ENCODE data around the gene DOK3.

DOK3 gene

DNA sequence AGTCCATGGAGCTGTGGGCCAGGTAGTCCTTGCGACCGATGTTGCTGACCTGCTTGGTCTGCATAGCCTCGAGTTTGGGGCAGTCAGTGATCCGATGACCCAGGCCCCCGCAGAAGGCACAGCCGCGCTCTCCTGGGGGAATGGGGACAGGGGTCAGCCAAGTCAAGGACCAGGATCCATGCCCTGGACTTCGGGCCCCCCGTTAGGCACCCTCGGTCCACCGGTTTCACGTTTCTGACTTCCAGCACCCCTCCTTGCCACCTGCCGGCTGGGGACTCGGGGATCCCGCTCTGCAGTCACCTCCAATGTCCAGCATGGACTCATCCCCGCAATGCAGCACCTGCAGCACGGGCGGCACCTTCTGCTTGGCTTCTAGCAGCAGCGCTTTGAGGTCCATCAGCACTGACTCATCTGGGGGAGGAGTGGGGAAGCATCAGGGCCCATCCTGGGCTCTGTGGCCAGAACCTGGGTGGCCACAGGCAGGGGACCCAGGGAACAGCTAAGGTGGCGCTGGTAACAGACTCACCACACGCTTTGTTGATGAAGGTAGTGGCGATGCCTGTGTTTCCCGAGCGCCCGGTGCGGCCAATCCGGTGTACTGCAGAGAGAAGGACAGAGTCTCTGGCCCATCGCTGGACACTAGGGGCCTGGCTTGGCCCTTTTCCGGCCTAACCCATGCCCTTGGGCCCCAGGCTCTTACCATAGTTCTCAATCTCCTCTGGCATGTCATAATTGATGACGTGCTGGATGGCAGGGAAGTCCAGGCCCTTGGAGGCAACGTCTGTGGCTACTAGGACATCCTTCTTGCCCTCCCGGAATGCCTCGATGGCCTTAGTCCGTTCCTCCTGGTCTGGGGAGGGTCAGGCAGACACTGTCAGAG lies 2.4 kb upstream of the DOK3 start:
- DNase-seq, result no peak

DNA sequence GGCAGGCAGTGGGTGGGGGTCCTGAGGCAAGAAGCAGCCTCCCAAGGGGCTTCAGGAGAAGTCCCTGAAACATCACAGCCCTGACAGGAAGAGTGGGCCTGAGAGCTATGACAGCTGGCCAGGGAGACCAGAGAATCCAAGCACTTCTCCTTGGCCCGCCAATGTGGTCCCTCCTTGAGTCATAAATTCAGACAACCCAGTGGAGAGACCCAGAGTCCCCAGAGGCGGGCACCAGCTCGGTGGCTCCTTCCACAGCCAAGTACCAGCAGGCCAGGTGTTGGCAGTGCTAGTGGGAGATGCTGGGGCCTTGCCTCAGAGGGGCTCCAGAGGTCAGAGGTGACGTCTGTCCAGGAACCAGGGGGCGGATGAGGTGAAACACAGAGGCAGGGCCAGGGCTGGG lies 1.6 kb upstream of the DOK3 start:
- DNase-seq, result no peak

DNA sequence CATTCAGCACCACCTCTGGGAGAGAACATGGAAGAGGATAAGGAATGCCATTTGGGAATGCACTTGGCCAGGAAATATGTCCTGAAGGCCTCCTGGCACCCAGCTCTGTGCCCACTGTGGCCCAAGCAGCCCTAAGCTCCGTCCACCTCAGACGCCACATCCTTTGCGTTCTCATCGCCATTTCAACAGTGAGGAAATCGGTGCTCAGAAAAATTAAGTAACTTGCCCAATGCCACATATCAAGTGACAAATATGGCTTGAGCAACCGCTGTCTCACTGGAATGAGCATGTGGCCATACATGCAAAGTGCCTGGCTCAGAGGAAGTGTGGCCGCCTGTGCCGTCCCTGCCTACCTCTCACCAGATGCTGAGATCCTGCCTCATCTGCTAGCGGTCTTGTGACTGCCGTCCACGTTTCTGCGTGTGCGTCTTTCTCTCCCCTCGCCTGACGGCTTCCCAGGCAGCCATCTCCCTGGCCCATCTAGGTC lies 984 bp upstream of the DOK3 start:
- DNase-seq, result no peak

DNA sequence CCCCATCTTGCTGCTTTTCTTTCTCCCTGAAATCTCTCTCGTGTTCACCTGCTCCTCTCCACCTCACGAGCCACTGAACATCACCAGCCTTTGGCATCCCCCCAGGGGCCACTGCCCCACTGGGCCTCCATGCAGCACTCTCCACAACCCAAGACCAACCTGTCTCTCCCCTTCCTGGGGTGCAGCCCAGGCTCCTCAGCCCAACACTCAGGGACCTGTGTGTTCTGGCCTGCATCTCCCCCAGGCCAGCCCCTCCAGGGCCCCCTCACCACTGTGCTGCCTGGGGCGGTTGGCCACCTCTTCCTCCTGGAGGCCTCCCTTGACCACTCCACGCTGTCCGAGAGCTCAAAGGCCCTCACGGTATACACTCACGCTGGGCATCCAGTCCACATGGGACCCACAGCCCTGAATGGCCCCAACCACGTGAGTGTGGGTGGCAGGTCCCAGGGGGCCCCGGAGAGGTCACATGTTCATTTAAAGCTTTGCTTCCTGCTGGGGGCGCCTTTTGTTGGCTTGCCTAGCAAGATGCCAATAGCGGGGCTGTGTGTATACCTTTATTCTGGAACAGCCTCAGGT lies 453 bp upstream of the DOK3 start:
- DNase-seq, result no peak

DNA sequence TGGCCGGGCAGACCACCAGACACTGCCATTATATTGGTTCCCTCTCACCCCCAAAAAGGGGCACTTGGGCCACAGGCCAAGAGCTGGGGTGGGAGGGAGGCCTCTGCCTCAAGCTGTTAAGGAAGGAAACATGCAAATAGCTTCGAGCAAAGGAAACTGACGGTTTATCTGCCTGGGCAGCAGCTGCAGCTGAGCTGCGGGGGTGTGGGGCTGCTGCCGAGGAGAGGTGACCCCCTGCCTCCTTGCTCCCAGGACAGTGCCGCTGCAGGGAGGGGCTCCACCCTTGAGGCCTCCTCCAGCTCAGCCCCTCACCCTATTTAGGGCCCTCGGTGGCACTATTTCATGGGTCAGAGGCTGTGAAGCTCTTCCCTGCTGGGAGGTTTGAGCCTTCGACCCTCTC lies 789 bp downstream of the DOK3 start:
- DNase-seq, result no peak

GRCh38 chr5:177508221-177508611 lies 1.4 kb downstream of the DOK3 start:
- no peak for DNase-seq

DNA sequence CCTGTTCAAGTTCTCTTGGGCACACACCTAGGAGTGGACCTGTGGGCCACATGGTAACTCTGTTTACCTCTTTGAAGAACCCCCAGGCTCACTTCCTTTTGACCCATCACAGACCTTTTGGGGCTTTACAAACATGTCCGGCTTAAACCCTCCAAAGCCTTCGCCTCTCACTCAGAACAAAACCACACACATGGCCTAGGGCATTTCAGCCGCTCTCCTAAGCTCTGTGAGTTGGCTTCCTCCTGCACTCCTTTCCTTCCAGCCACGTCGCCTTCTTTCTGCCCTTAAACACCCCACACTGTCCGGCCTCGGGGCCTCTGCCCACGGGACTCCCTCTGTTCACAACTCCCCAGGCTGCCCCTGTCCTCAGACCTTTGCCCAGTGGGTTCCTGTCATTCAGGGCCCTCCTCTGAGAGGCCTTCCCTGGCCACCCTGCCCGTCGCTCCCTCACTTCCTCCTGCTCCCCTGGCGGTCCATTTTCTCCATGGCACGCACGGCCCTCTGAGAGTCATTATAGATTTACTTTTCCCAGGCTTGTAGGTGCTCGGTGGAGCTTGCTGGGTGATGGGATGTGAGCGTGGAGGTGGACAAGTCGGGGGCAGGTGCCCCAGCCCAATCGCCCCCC lies 1.9 kb downstream of the DOK3 start:
- DNase-seq, result no peak

- no peak for DNase-seq
These were observed 2.5 kb downstream of the DOK3 start for GRCh38 chr5:177507165-177507564.

GRCh38 chr5:177505075-177505474 lies 4.6 kb downstream of the DOK3 start:
- DNase-seq, result no peak

- DNase-seq, result no peak
These were observed 5.3 kb downstream of the DOK3 start for GRCh38 chr5:177504086-177505056.

DNA sequence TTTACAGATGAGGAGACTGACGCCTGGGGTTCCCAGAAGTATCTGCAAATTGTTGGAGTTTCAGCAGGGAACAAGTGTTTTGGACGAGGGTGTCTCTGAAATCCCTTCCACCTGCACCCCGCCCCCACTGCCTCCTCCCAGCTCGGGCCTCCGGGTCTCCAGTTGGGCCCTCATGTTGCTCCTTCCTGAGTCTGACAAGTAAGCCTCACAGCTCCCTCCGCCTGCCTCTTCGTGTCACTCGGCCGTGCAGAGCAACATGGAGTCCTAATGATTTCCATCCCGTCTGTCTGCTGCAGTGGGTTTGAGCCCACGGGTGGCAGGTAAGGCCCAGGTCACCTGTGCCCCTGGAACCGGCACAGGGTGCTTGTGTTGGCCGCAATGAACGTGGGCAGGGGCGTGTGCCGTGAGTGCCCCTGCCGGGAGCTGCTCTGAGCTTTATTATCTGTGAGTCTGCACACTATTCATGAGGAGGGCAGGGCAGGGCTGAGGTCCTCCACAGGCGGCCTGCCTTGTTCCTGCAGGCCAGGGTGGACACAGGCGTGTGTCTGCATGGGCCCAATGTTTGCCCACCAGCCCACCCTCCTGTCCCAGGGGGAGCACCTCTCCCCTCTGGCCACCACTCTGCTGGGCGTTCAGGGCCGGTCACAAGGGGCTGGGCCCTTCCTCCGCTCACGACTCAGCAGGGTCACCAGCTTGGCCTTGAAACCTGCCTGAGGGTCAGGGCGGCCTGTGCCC lies 6.1 kb downstream of the DOK3 start:
- no peak for DNase-seq

- DNase-seq, result no peak
These were observed 6.7 kb downstream of the DOK3 start for GRCh38 chr5:177502886-177503285.

- no peak for DNase-seq
These were observed 7.5 kb downstream of the DOK3 start for GRCh38 chr5:177501874-177502678.

DNA sequence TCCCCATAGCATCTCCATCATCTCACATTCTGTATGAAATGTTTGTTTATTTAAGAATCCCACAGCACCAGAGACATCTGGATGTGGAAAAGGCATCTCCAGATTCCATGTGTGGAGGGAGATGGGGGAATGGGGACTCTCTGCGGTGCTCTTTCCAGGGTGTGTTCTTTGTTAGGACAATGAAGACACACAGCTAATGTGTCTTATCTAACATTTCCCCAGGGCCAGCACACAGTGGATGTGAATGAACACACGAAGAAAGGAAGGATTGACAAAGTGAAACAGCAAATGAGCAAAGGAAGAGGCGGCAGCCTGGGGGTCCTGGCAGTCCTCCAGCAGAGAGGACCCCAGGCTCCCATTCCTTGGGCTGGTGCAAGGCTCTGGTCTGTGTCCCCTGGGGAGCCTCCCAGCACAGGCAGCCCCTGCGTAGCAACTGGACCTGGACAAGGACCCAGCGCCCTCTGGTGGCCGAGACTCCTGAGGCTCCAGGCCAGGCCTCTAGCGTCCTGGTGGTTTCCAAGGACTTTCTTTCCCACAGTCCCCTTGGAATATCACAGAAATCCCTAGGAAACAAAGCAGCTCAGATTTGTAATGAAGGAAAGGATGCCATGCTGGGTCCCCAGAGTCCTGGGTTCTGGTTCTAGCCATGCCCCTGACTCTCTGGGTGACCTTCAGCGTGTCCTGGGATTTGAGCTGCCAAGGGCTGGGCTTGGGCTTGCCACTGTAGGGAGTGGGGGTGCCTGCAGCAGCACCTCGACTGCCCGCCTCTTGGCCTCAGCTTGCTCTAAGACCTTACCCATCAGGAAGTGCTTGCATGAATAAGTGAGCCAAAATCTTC lies 8.7 kb downstream of the DOK3 start:
- peak; percentile 96 for DNase-seq

DNA sequence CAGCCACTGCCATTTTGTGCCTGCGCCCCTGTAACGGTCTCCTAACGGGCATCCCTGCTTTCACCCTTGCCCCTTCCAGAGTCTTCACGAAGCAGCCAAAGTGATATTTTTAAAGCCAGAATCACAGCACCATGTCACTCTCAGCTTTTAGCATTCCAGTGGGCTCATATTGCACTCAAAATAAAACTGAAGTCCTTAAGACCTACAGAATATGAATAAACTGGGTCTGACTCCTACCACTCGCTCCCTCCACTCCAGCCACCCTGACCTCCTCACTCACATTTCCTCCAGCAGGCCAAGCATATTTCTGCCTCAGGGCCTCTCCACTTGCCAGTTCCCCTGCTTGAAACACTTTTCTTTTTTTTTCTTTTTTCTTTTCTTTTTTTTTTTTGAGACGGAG lies 9.8 kb downstream of the DOK3 start:
- no peak for DNase-seq

DNA sequence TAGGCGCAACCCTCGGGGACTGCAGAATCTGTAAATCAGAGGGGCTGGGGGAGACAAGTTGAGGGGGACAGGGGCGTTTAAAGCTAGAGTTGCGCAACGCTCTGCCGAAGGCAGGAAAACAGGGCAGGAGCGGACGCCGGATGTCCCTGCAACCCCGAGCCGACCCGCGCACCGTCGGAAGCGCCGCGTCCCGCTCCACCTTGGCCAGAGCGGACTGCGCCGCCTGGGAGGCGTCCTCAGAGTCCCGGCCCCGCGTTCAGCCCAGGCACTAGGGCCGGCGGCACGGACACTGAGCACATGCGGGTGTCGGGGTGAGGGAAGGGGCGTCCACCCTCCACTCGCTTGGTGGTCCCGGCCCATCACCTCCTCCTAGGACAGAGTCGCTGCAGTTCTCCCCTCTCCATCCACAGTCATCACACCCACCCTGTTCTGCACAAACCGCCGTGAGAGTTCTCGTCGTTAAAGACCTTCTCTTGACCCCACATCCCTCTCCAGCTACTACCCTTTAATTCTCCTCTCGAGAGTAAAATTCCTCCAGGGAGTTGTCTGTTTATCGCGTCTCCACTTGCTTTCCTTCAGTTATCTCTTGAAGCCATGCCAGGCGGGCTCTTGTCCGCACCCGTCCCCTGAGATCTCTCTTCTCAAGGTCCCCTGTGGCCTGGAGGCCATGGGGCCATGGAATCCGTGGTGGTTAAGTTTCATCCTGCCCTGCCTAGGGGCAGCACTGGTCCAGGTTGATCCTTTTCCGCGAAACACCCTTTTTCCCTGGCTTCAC lies 11.4 kb downstream of the DOK3 start:
- DNase-seq, result peak; percentile 52

DNA sequence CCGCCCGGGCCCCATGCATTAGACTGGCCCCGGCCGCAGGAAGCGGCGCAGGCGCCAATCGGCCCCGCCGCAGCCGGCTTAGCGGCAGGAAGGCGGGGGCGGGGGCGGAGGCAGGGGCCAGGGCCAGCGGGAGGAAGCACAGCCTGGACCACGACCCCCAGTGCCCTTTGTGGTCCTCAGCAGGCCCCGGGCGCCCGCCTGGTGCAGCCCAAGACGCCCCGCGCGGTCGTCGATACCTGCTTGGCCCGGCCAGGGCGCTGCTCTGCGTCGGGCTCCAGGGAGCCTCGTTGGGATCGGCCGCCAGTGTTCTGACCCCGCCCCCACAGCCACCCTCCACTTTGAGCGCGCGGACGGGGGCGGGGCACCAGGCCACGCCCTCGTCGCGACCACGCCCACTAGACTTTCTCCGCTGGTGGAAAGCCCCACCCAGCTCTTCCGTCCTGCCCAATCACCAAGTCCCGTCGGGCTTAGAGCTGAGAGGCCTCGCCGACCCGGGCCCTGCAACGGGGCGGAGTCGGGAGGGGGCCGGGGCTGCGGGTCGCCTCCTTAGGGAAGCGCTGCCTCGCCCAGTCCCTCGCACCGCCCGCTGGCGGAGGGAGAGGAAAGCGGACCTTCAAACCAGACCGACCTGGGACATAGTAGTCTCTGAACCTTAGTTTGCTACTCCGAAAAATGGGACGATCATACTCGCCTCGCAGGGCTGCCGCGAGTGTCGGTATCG lies 12.2 kb downstream of the DOK3 start, which contains the start of gene PDLIM7:
TSS of gene PDLIM7 (minus strand) at position 313 of the 721 bp plus-strand sequence. CDS start 1,092 bp downstream, outside the sequence.
- DNase-seq, result peak; percentile 98

DNA sequence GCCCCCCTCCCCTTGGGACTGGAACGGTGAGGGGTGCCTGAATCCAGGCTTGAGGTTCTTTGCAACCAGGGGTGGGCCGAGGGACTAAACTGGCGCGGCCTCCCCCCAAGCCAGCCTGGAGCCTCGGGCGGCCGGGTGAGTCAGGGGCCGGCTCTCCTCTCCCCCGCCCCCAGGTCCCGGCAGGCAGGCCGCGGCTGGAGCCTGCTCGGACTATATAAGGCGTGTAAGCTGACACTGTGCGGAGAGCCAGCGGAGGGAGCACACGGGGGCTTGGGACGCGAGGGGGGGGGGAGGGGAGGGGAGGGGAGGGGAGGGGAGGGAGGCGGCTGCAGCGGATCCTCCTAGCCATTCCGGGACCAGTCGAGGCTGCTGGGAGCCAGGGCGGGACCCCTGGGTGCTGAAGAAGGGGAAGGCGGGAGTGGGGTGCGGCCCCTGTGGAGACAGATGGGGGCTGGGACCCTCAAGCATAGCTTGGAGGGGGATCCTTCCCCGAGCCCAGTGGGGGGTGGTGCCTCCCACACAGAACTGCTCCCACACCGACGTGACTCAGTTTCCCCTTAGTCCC lies 12.8 kb downstream of the DOK3 start:
- peak; percentile 93 for DNase-seq

Data from eye (tissue), 1 donor.